A673 (cell line): Measurements from ENCODE around the gene EXOC3. TPM values are rescaled to one million over a fixed set of nuclear protein-coding genes. Genes with fewer than 3 reads are reported as not detected.

Source experiments
- Bru-seq: library from RNA; stranded (reverse); fragments of 400-500 nt; gene quantifications from one replicate; lab custom pipeline; 2021; lab: Mats Ljungman, UMichigan
- BruChase-seq, 2 experiments: library from RNA; stranded (reverse); fragments of 400-500 nt; gene quantifications; one replicate each; lab custom pipeline; 2021; lab: Mats Ljungman, UMichigan
- BruUV-seq: library from RNA; stranded (reverse); fragments of 400-500 nt; replicated peaks from 2 replicates; lab custom pipeline; 2021; lab: Mats Ljungman, UMichigan
- CTCF ChIA-PET: fragments of 300-600 bp; sonication (Branson Sonifier 250); formaldehyde crosslinking; loops from one replicate; lab custom pipeline; 2022; ENCODE audit warnings: antibody characterized with exemption; lab: Charles Lee
- POLR2A ChIA-PET: fragments of 300-600 bp; sonication (Branson Sonifier 250); formaldehyde crosslinking; loops from one replicate; lab custom pipeline; 2022; ENCODE audit warnings: antibody characterized with exemption; ENCODE audit not compliant: low non-redundant PET; lab: Charles Lee
- DNase-seq: peaks from one replicate; pipeline ENCODE4 v3.0.0-alpha.2; 2015; ENCODE audit warnings: low spot score
- H3K27ac ChIP-seq: fragments of 200-600 bp; sonication (generic); 2 replicates; pipeline ENCODE4 v1.5.1; 2016; ENCODE audit warnings: mixed run types, low read depth, mild to moderate bottlenecking, mixed read lengths, antibody characterized with exemption, low read length; ENCODE audit not compliant: poor library complexity, severe bottlenecking
- H3K27me3 ChIP-seq: fragments of 200-600 bp; sonication (generic); replicated peaks from 2 replicates; pipeline ENCODE4 v1.6.1; 2017; ENCODE audit warnings: mixed run types, low read depth, mild to moderate bottlenecking, mixed read lengths, antibody characterized with exemption, low read length; ENCODE audit not compliant: insufficient read depth, poor library complexity
- H3K36me3 ChIP-seq: fragments of 200-600 bp; sonication (generic); 2 replicates; pipeline ENCODE4 v1.6.1; 2016; ENCODE audit warnings: mixed run types, mild to moderate bottlenecking, mixed read lengths, antibody characterized with exemption, low read length; ENCODE audit not compliant: insufficient read depth, poor library complexity, severe bottlenecking
- H3K4me1 ChIP-seq: fragments of 200-600 bp; sonication (generic); 2 replicates; pipeline ENCODE4 v1.6.1; 2017; ENCODE audit warnings: mixed run types, mild to moderate bottlenecking, mixed read lengths, antibody characterized with exemption, low read length; ENCODE audit not compliant: insufficient read depth, poor library complexity, severe bottlenecking
- H3K4me3 ChIP-seq: fragments of 200-600 bp; sonication (generic); 2 replicates; pipeline ENCODE4 v1.5.1; 2016; ENCODE audit warnings: low read depth, mixed run types, mild to moderate bottlenecking, mixed read lengths, low read length; ENCODE audit not compliant: poor library complexity, severe bottlenecking
- H3K9me3 ChIP-seq: fragments of 200-600 bp; sonication (generic); 2 replicates; pipeline ENCODE4 v1.6.1; 2016; ENCODE audit warnings: mixed run types, low read depth, mild to moderate bottlenecking, mixed read lengths, antibody characterized with exemption, low read length; ENCODE audit not compliant: poor library complexity, severe bottlenecking
- EZH2 ChIP-seq: fragments of 200-600 bp; sonication (generic); IDR thresholded peaks from 2 replicates; pipeline ENCODE4 v1.6.1; 2017; ENCODE audit warnings: borderline replicate concordance, low read depth, mild to moderate bottlenecking, mixed read lengths, antibody characterized with exemption, low read length; ENCODE audit not compliant: poor library complexity, severe bottlenecking
- intact Hi-C: fragments of 100-400 bp; cut with micrococcal nuclease; formaldehyde crosslinking; loops from one replicate; pipeline ENCODE4 v1.10.0; 2022; ENCODE audit not compliant: unreplicated experiment
- long read RNA-seq: library from polyadenylated mRNA; stranded (forward); transcript quantifications from one replicate; pipeline ENCODE4 v2.0.0, GENCODE V29; 2022
- total RNA-seq: library from RNA; stranded (reverse); gene quantifications from 2 replicates; pipeline ENCODE4 v1.2.3, GENCODE V29; 2021
- TF ChIP-seq, protein P1 (sequence below): fragments of 300-800, 200-600 bp; sonication (generic); conservative IDR thresholded peaks from 2 replicates; pipeline ENCODE4 v1.5.1; 2017; ENCODE audit warnings: low read depth, mild to moderate bottlenecking, antibody characterized with exemption, low read length, moderate library complexity, mixed read lengths

The EXOC3 gene
- total RNA-seq (46.7 and 53.8 TPM in 2 replicates), Bru-seq, nascent RNA (percentile 69 among the genes with signal in this experiment), BruChase-seq, experiment 1, labeled RNA remaining after a 2-hour chase (percentile 77 among the genes with signal in this experiment), BruChase-seq, experiment 2, labeled RNA remaining after a 6-hour chase (percentile 76 among the genes with signal in this experiment)
- long read RNA-seq, transcript EXOC3-209 (13 exons, 2,825 nt): major isoform, 7 of 17 reads
- long read RNA-seq, partial matches to known transcripts: 4 of 17 reads
- long read RNA-seq, other reads (novel, unspliced or antisense): 3 of 17 reads

DNA sequence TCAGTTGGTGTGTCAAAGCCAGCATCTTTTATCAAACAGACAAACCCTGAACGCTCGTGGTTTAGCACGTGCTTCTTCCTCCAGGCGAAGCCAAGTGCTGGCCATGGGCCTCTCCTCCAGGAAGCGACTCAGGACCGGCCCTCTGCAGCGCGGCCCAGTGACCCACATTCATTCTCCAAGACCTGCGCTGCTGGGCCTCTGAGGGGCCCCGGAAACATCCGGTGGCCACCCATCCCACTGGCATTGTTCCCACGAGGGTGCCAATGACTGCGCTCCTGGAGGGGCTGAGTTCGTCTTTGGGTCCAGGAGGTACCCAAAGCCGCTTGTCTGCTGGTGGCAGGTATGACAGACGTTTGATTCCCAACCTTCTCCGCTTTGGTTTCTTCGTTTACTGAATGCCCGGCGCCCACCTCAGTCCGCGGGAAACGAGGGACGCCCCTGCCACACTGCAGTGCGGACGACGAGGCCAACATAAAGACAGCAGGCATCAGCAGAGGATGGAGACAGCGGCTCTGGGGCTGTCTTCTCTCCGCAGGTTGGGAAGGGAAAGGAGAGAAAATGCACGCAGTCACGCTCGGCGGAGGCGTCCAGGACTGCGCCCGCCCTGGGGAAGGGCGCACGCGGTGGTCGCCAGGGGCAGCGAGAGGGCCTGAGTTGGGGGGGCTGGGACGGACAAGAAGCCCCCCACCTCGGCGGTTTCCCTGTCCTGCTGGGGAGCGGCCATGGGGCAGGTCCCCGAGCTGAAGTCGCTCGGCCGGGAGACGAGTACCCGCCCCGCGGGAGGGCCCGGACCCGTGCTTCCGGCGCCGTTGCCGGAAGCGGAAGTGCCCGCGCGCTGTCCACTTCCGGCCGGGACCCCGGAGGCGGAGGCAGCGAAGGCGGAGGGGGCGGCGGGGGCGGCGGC is at the start of gene EXOC3:
TSS of gene EXOC3 (plus strand) at position 842 of the 904 bp plus-strand sequence. CDS start 3,030 bp downstream, outside the sequence.
- Histone ChIP-seq H3K4me3 (peak within 1 kb of the TSS; percentile 97), H3K4me1 (peaks cover 9% of the 10 kb centered on the region), H3K27ac (peak within 1 kb of the TSS; percentile 86), H3K27me3 (no peaks in the 10 kb centered on the region), H3K36me3 (peaks cover 14% of the 10 kb centered on the region), H3K9me3 (no peaks in the 10 kb centered on the region)
- intact Hi-C loops: no loop called here
- ChIA-PET POLR2A (no interaction called here), CTCF (no interaction called here)
- TF ChIP-seq, protein P1, sequence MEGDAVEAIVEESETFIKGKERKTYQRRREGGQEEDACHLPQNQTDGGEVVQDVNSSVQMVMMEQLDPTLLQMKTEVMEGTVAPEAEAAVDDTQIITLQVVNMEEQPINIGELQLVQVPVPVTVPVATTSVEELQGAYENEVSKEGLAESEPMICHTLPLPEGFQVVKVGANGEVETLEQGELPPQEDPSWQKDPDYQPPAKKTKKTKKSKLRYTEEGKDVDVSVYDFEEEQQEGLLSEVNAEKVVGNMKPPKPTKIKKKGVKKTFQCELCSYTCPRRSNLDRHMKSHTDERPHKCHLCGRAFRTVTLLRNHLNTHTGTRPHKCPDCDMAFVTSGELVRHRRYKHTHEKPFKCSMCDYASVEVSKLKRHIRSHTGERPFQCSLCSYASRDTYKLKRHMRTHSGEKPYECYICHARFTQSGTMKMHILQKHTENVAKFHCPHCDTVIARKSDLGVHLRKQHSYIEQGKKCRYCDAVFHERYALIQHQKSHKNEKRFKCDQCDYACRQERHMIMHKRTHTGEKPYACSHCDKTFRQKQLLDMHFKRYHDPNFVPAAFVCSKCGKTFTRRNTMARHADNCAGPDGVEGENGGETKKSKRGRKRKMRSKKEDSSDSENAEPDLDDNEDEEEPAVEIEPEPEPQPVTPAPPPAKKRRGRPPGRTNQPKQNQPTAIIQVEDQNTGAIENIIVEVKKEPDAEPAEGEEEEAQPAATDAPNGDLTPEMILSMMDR: no peak
- TF ChIP-seq EZH2: no peak
- peak; percentile 85 for DNase-seq
- BruUV-seq: TSS peak; percentile 84

DNA sequence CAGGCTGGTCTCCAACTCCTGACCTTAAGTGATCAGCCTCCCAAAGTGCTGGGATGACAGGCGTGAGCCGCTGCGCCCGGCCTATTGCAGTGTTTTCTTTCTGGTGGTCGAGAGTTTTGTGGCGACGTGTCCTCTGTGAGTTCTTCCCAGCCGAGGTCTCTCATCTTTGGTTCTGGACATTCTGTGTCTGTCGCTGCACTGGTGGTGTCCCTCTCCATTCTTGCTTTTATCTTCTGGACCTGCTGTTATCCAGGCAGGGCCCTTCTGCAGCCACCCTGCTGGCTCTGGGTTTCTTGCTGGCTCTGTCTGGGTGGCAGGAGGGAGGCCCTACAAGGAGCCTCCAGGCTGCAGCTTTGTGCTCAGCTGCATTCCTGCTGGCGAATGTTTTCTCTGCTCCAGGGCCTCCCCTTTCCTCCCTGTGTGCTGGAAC is 49.1 kb upstream of the EXOC3 start:
- H3K36me3 ChIP-seq: no peaks in the 10 kb centered on the region
- TF ChIP-seq, protein P1: no peak
- TF ChIP-seq EZH2: no peak
- no peaks in the 10 kb centered on the region for H3K27me3 ChIP-seq
- intact Hi-C loops: no loop called here
- ChIA-PET CTCF (no interaction called here), POLR2A (no interaction called here)
- BruUV-seq: no TSS peak
- H3K4me1 ChIP-seq: no peaks in the 10 kb centered on the region
- no peak overlapping the region for H3K4me3 ChIP-seq
- no peak for DNase-seq
- no peak overlapping the region for H3K27ac ChIP-seq
- no peaks in the 10 kb centered on the region for H3K9me3 ChIP-seq

DNA sequence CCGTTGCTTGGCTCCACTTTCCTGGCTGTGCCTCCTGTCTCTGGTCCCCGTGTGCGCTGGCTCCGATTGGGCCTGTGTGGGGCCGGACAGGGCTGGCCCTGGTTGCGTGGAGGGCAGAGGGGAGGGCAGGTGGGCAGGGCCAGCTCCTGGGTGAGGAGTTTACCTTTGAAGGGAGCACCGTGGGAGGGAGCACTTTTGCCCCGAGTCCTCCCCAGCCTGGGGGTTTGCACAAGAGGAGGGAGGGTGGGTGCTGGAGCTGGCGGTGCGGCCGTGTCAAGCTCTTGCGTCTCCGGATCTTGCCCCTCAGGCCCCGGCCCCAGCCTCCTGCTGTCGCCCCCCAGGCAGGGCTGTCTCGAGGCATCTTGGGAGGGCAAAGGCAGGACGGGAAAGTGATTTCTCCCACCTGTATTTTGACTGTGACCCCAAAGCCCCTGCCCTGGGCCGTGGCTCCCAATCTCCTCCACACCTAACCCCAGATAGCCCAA is 48.3 kb upstream of the EXOC3 start:
- BruUV-seq: no TSS peak
- TF ChIP-seq, protein P1: no peak
- TF ChIP-seq EZH2: no peak
- H3K27me3 ChIP-seq: no peaks in the 10 kb centered on the region
- peaks cover 6% of the 10 kb centered on the region for H3K4me1 ChIP-seq
- POLR2A ChIA-PET: no interaction called here
- H3K27ac ChIP-seq: no peak overlapping the region
- H3K9me3 ChIP-seq: no peaks in the 10 kb centered on the region
- CTCF ChIA-PET: no interaction called here
- no peak for DNase-seq
- intact Hi-C loops: no loop called here
- H3K36me3 ChIP-seq: no peaks in the 10 kb centered on the region
- no peak overlapping the region for H3K4me3 ChIP-seq
